HepG2 (cell line): ENCODE data around the gene EFEMP2. TPM values are rescaled to one million over a fixed set of nuclear protein-coding genes. Genes with fewer than 3 reads are reported as not detected.

Experiments used
- CC2D1A ChIP-seq: sonication (generic); formaldehyde crosslinking; IDR thresholded peaks from 2 replicates; pipeline ENCODE4 v1.8.1; 2023; ENCODE audit warnings: mild to moderate bottlenecking, missing genetic modification reagents
- DMAP1 ChIP-seq: IDR thresholded peaks from 2 replicates; pipeline ENCODE4 v1.6.1; 2016
- DR1 ChIP-seq: sonication (generic); formaldehyde crosslinking; IDR thresholded peaks from 2 replicates; pipeline ENCODE4 v1.8.0; 2021; ENCODE audit warnings: mild to moderate bottlenecking, missing genetic modification reagents, inconsistent platforms
- ESRRA ChIP-seq: sonication (generic); formaldehyde crosslinking; IDR thresholded peaks from 2 replicates; pipeline ENCODE4 v1.5.1; 2020; ENCODE audit warnings: mild to moderate bottlenecking, low read depth, missing genetic modification reagents
- RXRA ChIP-seq: sonication (generic); formaldehyde crosslinking; IDR thresholded peaks from 2 replicates; pipeline ENCODE4 v1.5.1; 2020; ENCODE audit warnings: missing genetic modification reagents
- TGIF2 ChIP-seq: IDR thresholded peaks from 2 replicates; pipeline ENCODE4 v1.6.1; 2016; ENCODE audit warnings: control low read depth, missing compliant biosample characterization
- YY1 ChIP-seq: IDR thresholded peaks from 2 replicates; pipeline ENCODE4 v1.6.1; 2011; ENCODE audit warnings: low read length, low read depth, moderate library complexity, mild to moderate bottlenecking; ENCODE audit not compliant: insufficient read depth, insufficient replicate concordance
- ZNF432 ChIP-seq: sonication (generic); formaldehyde crosslinking; IDR thresholded peaks from 2 replicates; pipeline ENCODE4 v1.5.0; 2020; ENCODE audit warnings: missing genetic modification reagents, mild to moderate bottlenecking, borderline replicate concordance
- ZNF547 ChIP-seq: sonication (generic); formaldehyde crosslinking; IDR thresholded peaks from 2 replicates; pipeline ENCODE4 v1.5.1; 2020; ENCODE audit warnings: mild to moderate bottlenecking, missing genetic modification reagents
- ZNF549 ChIP-seq: sonication (generic); formaldehyde crosslinking; IDR thresholded peaks from 2 replicates; pipeline ENCODE4 v1.5.0; 2020; ENCODE audit warnings: missing genetic modification reagents
- ZNF7 ChIP-seq: IDR thresholded peaks from 2 replicates; pipeline ENCODE4 v1.6.1; 2016; ENCODE audit warnings: missing biosample characterization, missing genetic modification reagents
- ZNF737 ChIP-seq: sonication (generic); formaldehyde crosslinking; IDR thresholded peaks from 2 replicates; pipeline ENCODE4 v1.5.0; 2020; ENCODE audit warnings: missing genetic modification reagents, mild to moderate bottlenecking, borderline replicate concordance
- ZNF850 ChIP-seq: sonication (generic); formaldehyde crosslinking; conservative IDR thresholded peaks from 2 replicates; pipeline ENCODE4 v1.9.0; 2021; ENCODE audit warnings: mild to moderate bottlenecking, missing genetic modification reagents
- polyA plus RNA-seq, 8 experiments: library from polyadenylated mRNA; depleted of rRNA in 3 of 8; stranded (reverse) in 7 of 8; unstranded in 1 of 8; fragments of >200 nt; fragmentation: Illumina TruSeq in 4 of 8; extraction: Trizol in 4 of 8; gene quantifications; 2 replicates each; pipeline versions ENCODE4 v1.2.1 to v1.2.3, GENCODE V29; 2011 to 2016; ENCODE audit warnings: low read depth in 4 of 8, missing spikeins in 1 of 8, mixed read lengths in 1 of 8; ENCODE audit not compliant: insufficient read depth in 1 of 8
- total RNA-seq, 5 experiments: library from RNA; depleted of rRNA; stranded (reverse); fragments of >200 nt; fragmentation: Illumina TruSeq; extraction: Trizol; gene quantifications; 2 replicates each; pipeline ENCODE4 v1.2.3, GENCODE V29; 2016; ENCODE audit warnings: low read depth in 1 of 5
- TF ChIP-seq, protein P1 (sequence below), 2 experiments: sonication (generic) in 1 of 2; formaldehyde crosslinking in 1 of 2; IDR thresholded peaks; 2 replicates each; pipeline versions ENCODE4 v1.6.1 to v1.9.0; 2014 to 2022; ENCODE audit warnings: antibody characterized with exemption in 1 of 2, borderline replicate concordance in 1 of 2, inconsistent platforms in 1 of 2, low read depth in 1 of 2, missing genetic modification reagents in 1 of 2
- TF ChIP-seq, protein P2 (sequence below): sonication (generic); formaldehyde crosslinking; IDR thresholded peaks from 2 replicates; pipeline ENCODE4 v1.5.0; 2020; ENCODE audit warnings: missing genetic modification reagents, mild to moderate bottlenecking, borderline replicate concordance
- TF ChIP-seq, protein P3 (sequence below): fragments of 450-650 bp; IDR thresholded peaks from 2 replicates; pipeline ENCODE4 v1.6.1; 2017; ENCODE audit warnings: mild to moderate bottlenecking
- TF ChIP-seq, protein P4 (sequence below): sonication (generic); formaldehyde crosslinking; IDR thresholded peaks from 2 replicates; pipeline ENCODE4 v1.5.1; 2020; ENCODE audit warnings: mild to moderate bottlenecking, missing genetic modification reagents, moderate library complexity

The EFEMP2 gene
- total and polyA plus RNA-seq, 2 of the 13 experiments (the other 11 are each of a cell fraction or from before 2014, with no cell fraction given), result 7.4 to 29.7 TPM

DNA sequence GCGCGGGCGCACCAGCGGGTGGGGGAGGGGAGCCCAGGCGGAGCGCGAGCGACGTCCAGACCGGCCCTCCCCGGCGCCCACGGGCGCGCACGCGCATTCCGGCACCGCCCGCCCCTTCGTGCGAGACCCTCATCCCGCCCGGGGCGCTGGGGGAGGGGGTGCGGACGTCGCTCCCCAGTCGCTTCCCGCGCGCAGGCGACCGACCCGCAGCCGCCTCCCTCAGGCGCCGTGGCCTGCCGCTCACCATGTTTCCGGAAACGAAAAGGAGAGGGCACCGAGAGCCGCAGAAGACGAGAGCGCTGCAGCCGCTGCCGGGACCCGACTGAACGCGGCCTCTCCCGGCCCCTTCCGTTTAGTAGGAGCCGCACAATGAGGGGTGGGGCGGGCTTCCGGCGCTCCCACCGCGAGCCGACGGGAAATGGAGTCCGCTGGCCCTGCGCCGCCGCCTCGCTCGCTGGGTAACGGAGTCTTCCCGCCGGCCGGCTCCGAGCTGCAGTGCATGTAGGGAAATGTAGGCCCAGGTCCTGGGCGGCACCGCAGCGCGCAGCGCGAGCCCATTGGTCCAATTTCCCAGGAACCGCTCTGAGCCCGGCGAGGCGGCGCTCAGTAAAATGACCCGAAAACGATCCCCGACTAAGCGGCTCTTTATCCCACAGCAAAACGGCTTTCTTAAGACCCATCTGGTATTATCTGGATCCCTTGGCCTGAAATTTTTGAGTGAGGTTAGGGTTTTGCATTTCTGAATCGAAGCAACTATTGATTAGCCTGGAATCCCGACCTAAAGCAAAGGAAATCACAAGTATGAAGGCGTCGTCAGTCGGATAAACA, 14.5 kb downstream of the EFEMP2 start, which contains the start of gene CFL1 (continued):
- TF ChIP-seq, protein P1, sequence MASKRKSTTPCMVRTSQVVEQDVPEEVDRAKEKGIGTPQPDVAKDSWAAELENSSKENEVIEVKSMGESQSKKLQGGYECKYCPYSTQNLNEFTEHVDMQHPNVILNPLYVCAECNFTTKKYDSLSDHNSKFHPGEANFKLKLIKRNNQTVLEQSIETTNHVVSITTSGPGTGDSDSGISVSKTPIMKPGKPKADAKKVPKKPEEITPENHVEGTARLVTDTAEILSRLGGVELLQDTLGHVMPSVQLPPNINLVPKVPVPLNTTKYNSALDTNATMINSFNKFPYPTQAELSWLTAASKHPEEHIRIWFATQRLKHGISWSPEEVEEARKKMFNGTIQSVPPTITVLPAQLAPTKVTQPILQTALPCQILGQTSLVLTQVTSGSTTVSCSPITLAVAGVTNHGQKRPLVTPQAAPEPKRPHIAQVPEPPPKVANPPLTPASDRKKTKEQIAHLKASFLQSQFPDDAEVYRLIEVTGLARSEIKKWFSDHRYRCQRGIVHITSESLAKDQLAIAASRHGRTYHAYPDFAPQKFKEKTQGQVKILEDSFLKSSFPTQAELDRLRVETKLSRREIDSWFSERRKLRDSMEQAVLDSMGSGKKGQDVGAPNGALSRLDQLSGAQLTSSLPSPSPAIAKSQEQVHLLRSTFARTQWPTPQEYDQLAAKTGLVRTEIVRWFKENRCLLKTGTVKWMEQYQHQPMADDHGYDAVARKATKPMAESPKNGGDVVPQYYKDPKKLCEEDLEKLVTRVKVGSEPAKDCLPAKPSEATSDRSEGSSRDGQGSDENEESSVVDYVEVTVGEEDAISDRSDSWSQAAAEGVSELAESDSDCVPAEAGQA (IDR thresholded peaks at IDR 0.05; ENCODE audit: low read depth), result peak; percentile 36; the same call in 1 of the 2 replicates
- TF ChIP-seq, protein P1 (CRISPR knock-in tag; IDR thresholded peaks at IDR 0.05; ENCODE audit: borderline replicate concordance), result no peak
- peak; percentile 69 for TF ChIP-seq YY1
- TF ChIP-seq ZNF850 (CRISPR knock-in tag), result 0 out of 2 replicates have a peak, but pooled peaks have one; percentile 14
- no peak for TF ChIP-seq ZNF432 (CRISPR knock-in tag)
- no peak for TF ChIP-seq ZNF7 (CRISPR knock-in tag)
- TF ChIP-seq RXRA, result peak; percentile 53; the same call in 1 of the 2 replicates
- TF ChIP-seq ESRRA, result peak; percentile 52; the same call in 1 of the 2 replicates
- no peak for TF ChIP-seq ZNF549
- peak; percentile 89 for TF ChIP-seq DR1 (CRISPR knock-in tag)
- TF ChIP-seq ZNF547 (CRISPR knock-in tag), result peak; percentile 52; the same call in 1 of the 2 replicates
- no peak for TF ChIP-seq ZNF737
- TF ChIP-seq, protein P2, sequence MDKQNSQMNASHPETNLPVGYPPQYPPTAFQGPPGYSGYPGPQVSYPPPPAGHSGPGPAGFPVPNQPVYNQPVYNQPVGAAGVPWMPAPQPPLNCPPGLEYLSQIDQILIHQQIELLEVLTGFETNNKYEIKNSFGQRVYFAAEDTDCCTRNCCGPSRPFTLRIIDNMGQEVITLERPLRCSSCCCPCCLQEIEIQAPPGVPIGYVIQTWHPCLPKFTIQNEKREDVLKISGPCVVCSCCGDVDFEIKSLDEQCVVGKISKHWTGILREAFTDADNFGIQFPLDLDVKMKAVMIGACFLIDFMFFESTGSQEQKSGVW (CRISPR knock-in tag), result no peak
- 0 out of 2 replicates have a peak, but pooled peaks have one; percentile 14 for TF ChIP-seq TGIF2 (CRISPR knock-in tag)
- TF ChIP-seq, protein P3, sequence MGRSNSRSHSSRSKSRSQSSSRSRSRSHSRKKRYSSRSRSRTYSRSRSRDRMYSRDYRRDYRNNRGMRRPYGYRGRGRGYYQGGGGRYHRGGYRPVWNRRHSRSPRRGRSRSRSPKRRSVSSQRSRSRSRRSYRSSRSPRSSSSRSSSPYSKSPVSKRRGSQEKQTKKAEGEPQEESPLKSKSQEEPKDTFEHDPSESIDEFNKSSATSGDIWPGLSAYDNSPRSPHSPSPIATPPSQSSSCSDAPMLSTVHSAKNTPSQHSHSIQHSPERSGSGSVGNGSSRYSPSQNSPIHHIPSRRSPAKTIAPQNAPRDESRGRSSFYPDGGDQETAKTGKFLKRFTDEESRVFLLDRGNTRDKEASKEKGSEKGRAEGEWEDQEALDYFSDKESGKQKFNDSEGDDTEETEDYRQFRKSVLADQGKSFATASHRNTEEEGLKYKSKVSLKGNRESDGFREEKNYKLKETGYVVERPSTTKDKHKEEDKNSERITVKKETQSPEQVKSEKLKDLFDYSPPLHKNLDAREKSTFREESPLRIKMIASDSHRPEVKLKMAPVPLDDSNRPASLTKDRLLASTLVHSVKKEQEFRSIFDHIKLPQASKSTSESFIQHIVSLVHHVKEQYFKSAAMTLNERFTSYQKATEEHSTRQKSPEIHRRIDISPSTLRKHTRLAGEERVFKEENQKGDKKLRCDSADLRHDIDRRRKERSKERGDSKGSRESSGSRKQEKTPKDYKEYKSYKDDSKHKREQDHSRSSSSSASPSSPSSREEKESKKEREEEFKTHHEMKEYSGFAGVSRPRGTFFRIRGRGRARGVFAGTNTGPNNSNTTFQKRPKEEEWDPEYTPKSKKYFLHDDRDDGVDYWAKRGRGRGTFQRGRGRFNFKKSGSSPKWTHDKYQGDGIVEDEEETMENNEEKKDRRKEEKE, result no peak
- no peak; the same call in 1 of the 2 replicates for TF ChIP-seq DMAP1
- TF ChIP-seq CC2D1A, result no peak
- TF ChIP-seq, protein P4, sequence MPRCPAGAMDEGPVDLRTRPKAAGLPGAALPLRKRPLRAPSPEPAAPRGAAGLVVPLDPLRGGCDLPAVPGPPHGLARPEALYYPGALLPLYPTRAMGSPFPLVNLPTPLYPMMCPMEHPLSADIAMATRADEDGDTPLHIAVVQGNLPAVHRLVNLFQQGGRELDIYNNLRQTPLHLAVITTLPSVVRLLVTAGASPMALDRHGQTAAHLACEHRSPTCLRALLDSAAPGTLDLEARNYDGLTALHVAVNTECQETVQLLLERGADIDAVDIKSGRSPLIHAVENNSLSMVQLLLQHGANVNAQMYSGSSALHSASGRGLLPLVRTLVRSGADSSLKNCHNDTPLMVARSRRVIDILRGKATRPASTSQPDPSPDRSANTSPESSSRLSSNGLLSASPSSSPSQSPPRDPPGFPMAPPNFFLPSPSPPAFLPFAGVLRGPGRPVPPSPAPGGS (CRISPR knock-in tag), result no peak
